ENCODE data around the gene PDIK1L. TPM values are rescaled to one million over a fixed set of nuclear protein-coding genes. Genes with fewer than 3 reads are reported as not detected.

Gene PDIK1L
- total and polyA plus RNA-seq, 9 of the 15 experiments (the other 6 are each of a cell fraction or from before 2014, with no cell fraction given), result 12.8 to 30.2 (median 21.5) TPM

DNA sequence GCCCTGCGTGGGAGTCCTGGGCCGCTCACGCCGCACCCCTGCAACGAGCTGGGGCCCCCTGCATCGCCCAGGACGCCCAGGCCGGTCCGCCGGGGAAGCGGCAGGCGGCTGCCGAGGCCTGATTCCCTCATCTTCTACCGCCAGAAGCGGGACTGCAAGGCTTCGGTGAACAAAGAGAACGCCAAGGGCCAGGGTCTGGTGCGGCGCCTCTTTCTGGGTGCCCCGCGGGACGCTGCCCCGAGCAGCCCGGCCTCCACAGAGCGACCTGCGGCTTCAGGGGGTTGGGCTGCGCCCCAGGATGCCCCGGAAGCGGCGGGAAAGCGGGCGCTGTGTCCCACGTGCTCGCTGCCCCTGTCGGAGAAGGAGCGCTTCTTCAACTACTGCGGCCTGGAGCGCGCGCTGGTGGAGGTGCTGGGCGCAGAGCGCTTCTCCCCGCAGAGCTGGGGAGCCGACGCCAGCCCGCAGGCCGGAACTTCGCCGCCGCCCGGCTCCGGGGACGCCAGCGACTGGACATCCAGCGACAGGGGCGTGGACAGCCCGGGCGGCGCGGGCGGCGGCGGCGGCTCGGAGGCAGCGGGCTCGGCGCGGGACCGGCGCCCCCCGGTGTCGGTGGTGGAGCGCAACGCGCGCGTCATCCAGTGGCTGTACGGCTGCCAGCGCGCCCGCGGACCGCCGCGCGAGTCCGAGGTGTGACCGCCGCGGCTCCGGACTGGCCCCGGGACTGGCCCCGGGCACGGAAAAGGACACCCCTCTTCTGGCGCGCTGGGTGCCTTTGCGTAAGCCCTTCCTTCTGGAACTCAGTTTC is 50.0 kb downstream of the PDIK1L start (continued):
- peak; percentile 75 for TF ChIP-seq CCNT2 (IDR thresholded peaks at IDR 0.05; ENCODE audit: borderline replicate concordance, extremely low read depth, insufficient read length, low read depth, low read length)
- no peak for TF ChIP-seq CBX8 (IDR thresholded peaks at IDR 0.05; ENCODE audit: borderline replicate concordance, extremely low read depth, low read depth, low read length, poor library complexity, severe bottlenecking)
- 0 out of 2 replicates have a peak, but pooled peaks have one; percentile 19 for TF ChIP-seq ZNF324 (CRISPR knock-in tag; IDR thresholded peaks at IDR 0.05)
- TF ChIP-seq GATAD2A (IDR thresholded peaks at IDR 0.05), result no peak
- TF ChIP-seq, protein P1, sequence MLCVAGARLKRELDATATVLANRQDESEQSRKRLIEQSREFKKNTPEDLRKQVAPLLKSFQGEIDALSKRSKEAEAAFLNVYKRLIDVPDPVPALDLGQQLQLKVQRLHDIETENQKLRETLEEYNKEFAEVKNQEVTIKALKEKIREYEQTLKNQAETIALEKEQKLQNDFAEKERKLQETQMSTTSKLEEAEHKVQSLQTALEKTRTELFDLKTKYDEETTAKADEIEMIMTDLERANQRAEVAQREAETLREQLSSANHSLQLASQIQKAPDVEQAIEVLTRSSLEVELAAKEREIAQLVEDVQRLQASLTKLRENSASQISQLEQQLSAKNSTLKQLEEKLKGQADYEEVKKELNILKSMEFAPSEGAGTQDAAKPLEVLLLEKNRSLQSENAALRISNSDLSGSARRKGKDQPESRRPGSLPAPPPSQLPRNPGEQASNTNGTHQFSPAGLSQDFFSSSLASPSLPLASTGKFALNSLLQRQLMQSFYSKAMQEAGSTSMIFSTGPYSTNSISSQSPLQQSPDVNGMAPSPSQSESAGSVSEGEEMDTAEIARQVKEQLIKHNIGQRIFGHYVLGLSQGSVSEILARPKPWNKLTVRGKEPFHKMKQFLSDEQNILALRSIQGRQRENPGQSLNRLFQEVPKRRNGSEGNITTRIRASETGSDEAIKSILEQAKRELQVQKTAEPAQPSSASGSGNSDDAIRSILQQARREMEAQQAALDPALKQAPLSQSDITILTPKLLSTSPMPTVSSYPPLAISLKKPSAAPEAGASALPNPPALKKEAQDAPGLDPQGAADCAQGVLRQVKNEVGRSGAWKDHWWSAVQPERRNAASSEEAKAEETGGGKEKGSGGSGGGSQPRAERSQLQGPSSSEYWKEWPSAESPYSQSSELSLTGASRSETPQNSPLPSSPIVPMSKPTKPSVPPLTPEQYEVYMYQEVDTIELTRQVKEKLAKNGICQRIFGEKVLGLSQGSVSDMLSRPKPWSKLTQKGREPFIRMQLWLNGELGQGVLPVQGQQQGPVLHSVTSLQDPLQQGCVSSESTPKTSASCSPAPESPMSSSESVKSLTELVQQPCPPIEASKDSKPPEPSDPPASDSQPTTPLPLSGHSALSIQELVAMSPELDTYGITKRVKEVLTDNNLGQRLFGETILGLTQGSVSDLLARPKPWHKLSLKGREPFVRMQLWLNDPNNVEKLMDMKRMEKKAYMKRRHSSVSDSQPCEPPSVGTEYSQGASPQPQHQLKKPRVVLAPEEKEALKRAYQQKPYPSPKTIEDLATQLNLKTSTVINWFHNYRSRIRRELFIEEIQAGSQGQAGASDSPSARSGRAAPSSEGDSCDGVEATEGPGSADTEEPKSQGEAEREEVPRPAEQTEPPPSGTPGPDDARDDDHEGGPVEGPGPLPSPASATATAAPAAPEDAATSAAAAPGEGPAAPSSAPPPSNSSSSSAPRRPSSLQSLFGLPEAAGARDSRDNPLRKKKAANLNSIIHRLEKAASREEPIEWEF (CRISPR knock-in tag; IDR thresholded peaks at IDR 0.05), result no peak
- TF ChIP-seq TAF15 (IDR thresholded peaks at IDR 0.05; ENCODE audit: low read depth, low read length), result no peak
- TF ChIP-seq TRIM28 (IDR thresholded peaks at IDR 0.05), result no peak
- no peak for TF ChIP-seq KAT8 (IDR thresholded peaks at IDR 0.05; ENCODE audit: low read depth)
- TF ChIP-seq ZFP30 (CRISPR knock-in tag; IDR thresholded peaks at IDR 0.05; ENCODE audit: borderline replicate concordance), result no peak
- TF ChIP-seq, protein P2, sequence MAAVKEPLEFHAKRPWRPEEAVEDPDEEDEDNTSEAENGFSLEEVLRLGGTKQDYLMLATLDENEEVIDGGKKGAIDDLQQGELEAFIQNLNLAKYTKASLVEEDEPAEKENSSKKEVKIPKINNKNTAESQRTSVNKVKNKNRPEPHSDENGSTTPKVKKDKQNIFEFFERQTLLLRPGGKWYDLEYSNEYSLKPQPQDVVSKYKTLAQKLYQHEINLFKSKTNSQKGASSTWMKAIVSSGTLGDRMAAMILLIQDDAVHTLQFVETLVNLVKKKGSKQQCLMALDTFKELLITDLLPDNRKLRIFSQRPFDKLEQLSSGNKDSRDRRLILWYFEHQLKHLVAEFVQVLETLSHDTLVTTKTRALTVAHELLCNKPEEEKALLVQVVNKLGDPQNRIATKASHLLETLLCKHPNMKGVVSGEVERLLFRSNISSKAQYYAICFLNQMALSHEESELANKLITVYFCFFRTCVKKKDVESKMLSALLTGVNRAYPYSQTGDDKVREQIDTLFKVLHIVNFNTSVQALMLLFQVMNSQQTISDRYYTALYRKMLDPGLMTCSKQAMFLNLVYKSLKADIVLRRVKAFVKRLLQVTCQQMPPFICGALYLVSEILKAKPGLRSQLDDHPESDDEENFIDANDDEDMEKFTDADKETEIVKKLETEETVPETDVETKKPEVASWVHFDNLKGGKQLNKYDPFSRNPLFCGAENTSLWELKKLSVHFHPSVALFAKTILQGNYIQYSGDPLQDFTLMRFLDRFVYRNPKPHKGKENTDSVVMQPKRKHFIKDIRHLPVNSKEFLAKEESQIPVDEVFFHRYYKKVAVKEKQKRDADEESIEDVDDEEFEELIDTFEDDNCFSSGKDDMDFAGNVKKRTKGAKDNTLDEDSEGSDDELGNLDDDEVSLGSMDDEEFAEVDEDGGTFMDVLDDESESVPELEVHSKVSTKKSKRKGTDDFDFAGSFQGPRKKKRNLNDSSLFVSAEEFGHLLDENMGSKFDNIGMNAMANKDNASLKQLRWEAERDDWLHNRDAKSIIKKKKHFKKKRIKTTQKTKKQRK (IDR thresholded peaks at IDR 0.05; ENCODE audit: borderline replicate concordance, low read depth, low read length), result no peak
- TF ChIP-seq, protein P3, sequence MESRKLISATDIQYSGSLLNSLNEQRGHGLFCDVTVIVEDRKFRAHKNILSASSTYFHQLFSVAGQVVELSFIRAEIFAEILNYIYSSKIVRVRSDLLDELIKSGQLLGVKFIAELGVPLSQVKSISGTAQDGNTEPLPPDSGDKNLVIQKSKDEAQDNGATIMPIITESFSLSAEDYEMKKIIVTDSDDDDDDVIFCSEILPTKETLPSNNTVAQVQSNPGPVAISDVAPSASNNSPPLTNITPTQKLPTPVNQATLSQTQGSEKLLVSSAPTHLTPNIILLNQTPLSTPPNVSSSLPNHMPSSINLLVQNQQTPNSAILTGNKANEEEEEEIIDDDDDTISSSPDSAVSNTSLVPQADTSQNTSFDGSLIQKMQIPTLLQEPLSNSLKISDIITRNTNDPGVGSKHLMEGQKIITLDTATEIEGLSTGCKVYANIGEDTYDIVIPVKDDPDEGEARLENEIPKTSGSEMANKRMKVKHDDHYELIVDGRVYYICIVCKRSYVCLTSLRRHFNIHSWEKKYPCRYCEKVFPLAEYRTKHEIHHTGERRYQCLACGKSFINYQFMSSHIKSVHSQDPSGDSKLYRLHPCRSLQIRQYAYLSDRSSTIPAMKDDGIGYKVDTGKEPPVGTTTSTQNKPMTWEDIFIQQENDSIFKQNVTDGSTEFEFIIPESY (CRISPR knock-in tag; IDR thresholded peaks at IDR 0.05), result peak; percentile 58
